Stimulated activated CD8-positive, alpha-beta memory T cell treated with anti-CD3 and anti-CD28 coated beads, Interleukin-7, amount 100 ng/mL, for 4 hours (primary cell): ENCODE results near the gene KLRB1.
"Not testable (repeated sequence)": the region's sequence is repeated elsewhere in the genome, so short reads cannot be mapped to it uniquely, and the experiment has no call there.

Experiments
- DNase-seq, 2 donors: peaks; one replicate each; pipeline ENCODE4 v3.0.0-alpha.2; 2020; ENCODE audit warnings: low read depth in 2 of 2

Gene KLRB1

GRCh38 chr12:9619411-9620179 is 11.9 kb upstream of the KLRB1 start:
- no peak for DNase-seq

GRCh38 chr12:9618906-9619305 is 11.2 kb upstream of the KLRB1 start:
- DNase-seq: not testable (repeated sequence)

GRCh38 chr12:9617124-9617523 is 9.4 kb upstream of the KLRB1 start:
- no peak for DNase-seq

GRCh38 chr12:9615420-9616136 is 7.9 kb upstream of the KLRB1 start:
- DNase-seq: no peak

- DNase-seq: not testable (repeated sequence)
These were observed 2.9 kb upstream of the KLRB1 start for GRCh38 chr12:9610606-9611005.

- peak in 1 of 2 donors; percentile 2 for DNase-seq
These were observed 862 bp downstream of the KLRB1 start for GRCh38 chr12:9606736-9607372.

GRCh38 chr12:9606247-9606646 is 1.5 kb downstream of the KLRB1 start:
- no peak for DNase-seq

GRCh38 chr12:9605483-9605882 is 2.2 kb downstream of the KLRB1 start:
- no peak for DNase-seq

- DNase-seq: peak in 1 of 2 donors; percentile 8
These were observed 3.4 kb downstream of the KLRB1 start for GRCh38 chr12:9604287-9604686.

- not testable (repeated sequence) for DNase-seq
These were observed 7.3 kb downstream of the KLRB1 start for GRCh38 chr12:9600426-9600825.

GRCh38 chr12:9598363-9598762 is 9.4 kb downstream of the KLRB1 start:
- DNase-seq: no peak

- DNase-seq: no peak
These were observed 10.4 kb downstream of the KLRB1 start for GRCh38 chr12:9597365-9597764.

- no peak for DNase-seq
These were observed 17.3 kb downstream of the KLRB1 start for GRCh38 chr12:9590441-9590840.

- no peak for DNase-seq
These were observed 19.0 kb downstream of the KLRB1 start for GRCh38 chr12:9588749-9589148.

- DNase-seq: no peak
These were observed 19.6 kb downstream of the KLRB1 start for GRCh38 chr12:9587987-9588600.

- not testable (repeated sequence) for DNase-seq
These were observed 30.0 kb downstream of the KLRB1 start for GRCh38 chr12:9577729-9578128.

GRCh38 chr12:9567151-9567550 is 40.6 kb downstream of the KLRB1 start:
- DNase-seq: not testable (repeated sequence)

GRCh38 chr12:9566113-9566512 is 41.6 kb downstream of the KLRB1 start:
- DNase-seq: not testable (repeated sequence)

GRCh38 chr12:9564418-9564817 is 43.3 kb downstream of the KLRB1 start:
- not testable (repeated sequence) for DNase-seq

- DNase-seq: not testable (repeated sequence)
These were observed 44.8 kb downstream of the KLRB1 start for GRCh38 chr12:9562841-9563453.

- DNase-seq: not testable (repeated sequence)
These were observed 62.2 kb downstream of the KLRB1 start for GRCh38 chr12:9545489-9545888.
